NCI-H510A treated with DMSO at 0.1 percent for 48 hours (cell line): Measurements from ENCODE around the gene EBF3.

Experiments used
- DNase-seq: peaks from one replicate; lab custom pipeline; 2025; lab: John Stamatoyannopoulos, UW

EBF3 gene

GRCh38 chr10:129912166-129912917 is 51.7 kb downstream of the EBF3 start:
- DNase-seq, result no peak

- DNase-seq, result no peak
Observed at GRCh38 chr10:129911451-129912165, 52.5 kb downstream of the EBF3 start.

DNA sequence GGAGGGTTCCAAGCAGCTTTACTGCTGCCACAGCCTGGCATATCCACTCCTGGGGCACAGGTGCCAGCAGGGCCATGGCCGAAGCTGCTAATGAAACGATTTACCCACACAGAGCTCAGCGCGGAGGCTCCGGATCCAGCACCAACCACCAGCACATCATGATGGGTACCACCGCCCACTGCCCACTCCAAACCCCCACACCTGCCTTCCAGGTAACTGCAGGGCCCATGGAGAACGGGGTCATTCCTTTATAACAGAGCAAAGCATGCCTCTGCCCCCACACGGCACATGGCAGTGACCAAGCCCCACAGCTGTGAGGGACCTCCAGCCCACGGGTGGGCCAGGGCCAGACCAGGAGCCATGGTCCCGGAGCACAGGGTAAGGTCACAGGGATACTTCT is 53.2 kb downstream of the EBF3 start:
- DNase-seq, result no peak

GRCh38 chr10:129909531-129910256 is 54.4 kb downstream of the EBF3 start:
- no peak for DNase-seq

DNA sequence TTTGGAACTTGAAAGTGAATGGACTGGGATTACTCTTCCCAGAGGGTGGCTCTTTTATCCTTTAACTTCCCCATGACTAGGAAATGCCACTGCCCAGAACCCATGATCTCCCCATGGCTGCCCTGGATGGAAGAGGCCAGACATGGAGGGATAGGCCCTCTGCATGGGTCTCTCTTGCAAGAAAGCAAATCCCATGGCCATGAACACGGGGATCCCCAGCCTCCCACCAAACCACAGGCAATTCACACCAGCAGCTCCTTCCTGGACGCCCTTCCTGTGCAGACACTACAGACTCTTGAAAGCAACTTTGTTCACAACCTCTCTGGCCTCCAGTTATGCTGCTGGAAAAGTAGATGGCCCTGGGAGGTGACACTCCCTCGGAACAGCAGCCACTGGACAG is 55.0 kb downstream of the EBF3 start:
- DNase-seq, result no peak

DNA sequence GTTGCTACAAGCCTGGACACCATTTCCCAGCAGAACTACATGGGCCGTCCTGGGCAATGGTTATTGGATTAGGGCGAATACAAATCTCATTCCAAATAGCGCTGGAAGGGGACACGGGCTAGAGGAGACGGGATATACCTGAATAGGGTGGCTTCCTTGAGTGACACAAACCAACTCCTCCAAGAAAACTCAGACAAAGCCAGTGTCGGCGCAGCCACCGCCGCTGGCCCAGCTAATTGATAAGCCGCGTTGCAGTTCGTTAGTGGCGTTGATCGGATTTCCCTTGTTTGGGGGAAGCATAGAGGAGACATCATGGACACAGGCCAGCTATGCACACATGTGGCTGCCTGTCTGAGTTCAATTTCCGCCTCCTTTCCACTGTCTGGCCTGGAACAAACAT is 55.7 kb downstream of the EBF3 start:
- no peak for DNase-seq

DNA sequence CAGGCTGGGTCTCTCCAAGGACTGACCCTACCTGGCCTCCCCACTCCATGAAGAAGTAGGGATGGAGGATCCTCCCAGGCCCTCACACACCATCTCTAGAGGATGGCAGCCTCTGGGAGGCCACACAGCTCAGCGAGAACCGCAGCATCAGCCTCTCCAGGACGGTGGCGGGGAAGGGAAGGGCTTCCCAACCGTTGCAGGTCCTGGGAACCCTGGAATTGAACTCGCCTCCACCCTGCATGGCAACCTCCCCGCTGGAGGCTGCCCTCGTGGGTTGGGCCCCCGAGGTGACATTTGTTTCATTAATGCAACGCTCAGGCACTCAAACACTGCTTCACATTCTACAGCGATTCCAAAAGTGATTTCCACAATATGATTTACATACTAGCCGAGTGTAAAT is 58.5 kb downstream of the EBF3 start:
- no peak for DNase-seq

- no peak for DNase-seq
Observed at GRCh38 chr10:129904323-129904722, 59.8 kb downstream of the EBF3 start.

GRCh38 chr10:129901389-129902006 is 62.6 kb downstream of the EBF3 start:
- no peak for DNase-seq

DNA sequence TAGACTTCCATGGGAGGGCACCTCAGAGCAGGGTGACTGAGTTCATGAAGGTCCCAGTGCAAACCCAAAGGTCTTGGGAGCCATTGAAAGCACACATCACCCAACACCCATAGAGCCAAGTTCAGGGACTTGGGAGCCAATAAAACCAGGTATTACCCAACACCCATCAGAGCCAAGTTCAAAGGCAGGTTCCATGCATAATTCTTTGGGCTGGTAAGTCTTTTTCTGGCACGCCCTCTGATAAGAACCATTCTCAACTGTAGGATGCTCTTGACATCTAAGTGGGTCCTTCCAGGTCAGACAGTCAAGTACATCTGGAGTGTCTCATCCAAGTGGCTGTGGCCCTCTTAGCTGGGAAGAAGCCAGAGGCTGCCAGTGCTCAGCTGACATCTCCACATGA is 63.2 kb downstream of the EBF3 start:
- no peak for DNase-seq

- DNase-seq, result no peak
Observed at GRCh38 chr10:129899276-129900130, 64.6 kb downstream of the EBF3 start.

DNA sequence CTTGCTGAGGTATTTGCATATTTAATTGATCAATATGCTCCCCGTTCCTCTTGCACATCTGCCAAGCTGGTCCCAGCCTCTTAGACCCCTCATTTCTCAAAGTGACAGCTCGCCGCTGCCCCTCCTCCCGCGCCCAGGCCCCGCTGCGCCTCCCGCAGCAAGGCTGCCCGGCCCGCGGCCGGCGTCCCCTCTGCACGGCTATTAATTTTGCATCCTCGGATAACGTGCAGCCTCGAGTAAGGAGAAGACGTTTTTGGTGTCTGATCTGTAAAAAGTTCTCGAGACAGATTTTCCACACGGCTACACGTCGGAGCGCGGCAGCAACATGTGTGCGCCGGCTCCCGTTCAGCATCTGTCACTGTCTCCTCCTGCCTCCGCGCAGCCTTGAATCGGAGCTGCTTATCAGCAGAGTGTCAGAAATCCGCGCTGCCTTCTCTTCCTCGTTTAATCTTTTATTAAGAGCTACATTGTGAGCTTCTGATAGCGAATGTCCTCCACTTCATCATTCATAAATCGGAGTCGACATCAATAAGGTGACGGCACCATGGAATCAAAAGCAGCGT is 65.3 kb downstream of the EBF3 start:
- DNase-seq, result no peak

GRCh38 chr10:129897871-129898626 is 66.0 kb downstream of the EBF3 start:
- no peak for DNase-seq

DNA sequence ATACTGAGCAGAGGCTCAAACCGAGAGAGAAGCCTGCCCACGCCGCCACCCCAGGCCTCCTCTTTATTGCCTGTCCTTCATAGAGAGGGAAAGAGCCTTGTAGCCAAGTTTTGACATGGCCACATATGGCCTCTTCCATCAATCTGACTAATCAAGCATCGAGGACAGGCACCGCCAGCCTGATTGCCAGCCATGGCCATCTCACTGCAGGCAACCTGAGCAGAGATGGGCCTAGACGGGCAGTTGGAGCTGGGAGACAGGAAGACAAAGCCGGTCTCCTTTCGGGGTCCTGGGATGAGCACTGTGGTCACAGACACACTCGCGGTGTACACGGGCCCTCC is 67.2 kb downstream of the EBF3 start:
- no peak for DNase-seq

DNA sequence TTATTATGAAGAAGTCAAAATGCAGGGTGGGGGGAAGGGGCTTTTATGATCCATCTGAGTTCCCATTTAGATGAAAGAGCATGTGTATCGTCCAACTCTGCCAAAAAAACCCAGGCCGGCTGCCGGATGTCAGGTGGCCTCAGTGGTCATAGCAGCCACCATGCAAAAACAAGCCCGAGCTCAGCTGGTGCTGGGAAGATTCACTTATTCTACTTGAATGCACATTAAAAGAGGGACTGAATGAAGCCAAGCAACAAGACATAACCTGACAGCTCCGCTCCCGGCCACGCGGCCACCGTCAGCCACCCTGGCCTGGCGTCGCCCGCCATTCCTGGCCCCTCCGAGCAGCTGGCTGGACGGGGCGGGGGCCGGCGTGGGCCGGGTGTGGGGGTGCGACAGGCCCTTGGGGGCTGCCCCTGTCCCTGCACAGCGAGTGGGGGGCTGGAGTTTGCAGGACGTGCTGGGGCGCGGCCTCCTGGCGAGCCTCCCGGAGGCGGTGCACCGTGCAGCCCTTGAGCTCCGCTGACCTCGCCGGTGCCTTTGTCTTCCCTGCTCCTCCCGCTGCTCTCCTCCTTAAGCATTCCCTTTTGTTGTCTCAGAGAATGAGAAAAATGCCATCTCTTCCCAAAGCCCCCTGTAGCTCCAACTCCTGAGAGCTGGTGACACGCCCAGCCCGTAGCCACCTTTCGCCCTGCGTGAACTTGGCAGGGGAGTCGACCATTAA is 67.8 kb downstream of the EBF3 start:
- DNase-seq, result no peak

DNA sequence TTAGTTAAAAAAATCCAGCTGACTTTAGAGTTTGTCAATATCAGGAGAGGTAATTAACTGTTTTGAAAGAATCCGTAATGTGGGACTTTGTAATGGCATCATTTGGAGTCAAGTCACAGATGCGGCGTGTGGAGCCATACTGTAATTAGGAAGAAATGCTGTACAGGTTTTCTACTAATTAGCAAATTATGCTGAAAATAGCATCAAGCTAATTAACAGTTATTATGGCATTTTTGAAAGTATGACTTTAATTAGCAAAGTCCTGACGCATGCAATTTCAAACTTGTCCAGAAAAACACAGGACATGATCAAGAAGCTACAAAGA is 68.3 kb downstream of the EBF3 start:
- no peak for DNase-seq

- DNase-seq, result no peak
Observed at GRCh38 chr10:129894698-129895097, 69.4 kb downstream of the EBF3 start.

- DNase-seq, result no peak
Observed at GRCh38 chr10:129893104-129894089, 70.7 kb downstream of the EBF3 start.

DNA sequence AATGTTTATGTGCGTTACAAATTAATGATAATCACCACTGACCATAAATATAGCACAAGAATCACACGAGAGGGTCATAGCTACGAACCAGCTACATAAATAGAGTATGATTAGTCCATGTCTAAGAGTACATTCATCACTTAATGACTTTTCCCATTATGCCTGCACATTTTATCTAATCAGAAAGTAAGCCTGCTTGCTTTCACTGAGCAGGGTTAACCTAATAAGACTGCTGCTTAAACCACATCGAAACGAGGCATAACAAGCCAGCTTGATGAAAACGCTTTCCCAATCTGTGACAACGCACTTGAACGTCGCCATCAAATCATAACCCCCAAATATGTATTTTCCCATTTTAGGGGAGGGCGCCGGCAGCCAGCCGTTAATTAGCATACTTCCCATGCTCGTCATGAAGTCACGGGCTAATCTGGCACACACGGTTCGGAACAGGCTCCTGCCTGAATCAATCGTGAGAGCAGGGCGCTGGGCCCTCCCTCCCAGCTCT is 71.5 kb downstream of the EBF3 start:
- DNase-seq, result no peak
